Endothelial cell of umbilical vein (primary cell): ENCODE data around the gene AKAP6. TPM values are rescaled to one million over a fixed set of nuclear protein-coding genes. Genes with fewer than 3 reads are reported as not detected.

Source experiments
- BruUV-seq: library from RNA; stranded (reverse); fragments of 400-500 nt; replicated peaks from 2 replicates; lab custom pipeline; 2021; lab: Mats Ljungman, UMichigan
- CTCF ChIA-PET: fragments of 300-600, 350-600 bp; sonication (Branson Sonifier 250); formaldehyde crosslinking; loops from one replicate; lab custom pipeline; 2021; ENCODE audit warnings: antibody characterized with exemption, inconsistent platforms; lab: Charles Lee
- POLR2A ChIA-PET: fragments of 300-600, 350-600 bp; sonication (Branson Sonifier 250); formaldehyde crosslinking; loops from one replicate; lab custom pipeline; 2021; ENCODE audit warnings: antibody characterized with exemption, inconsistent platforms; lab: Charles Lee
- DNase-seq: peaks from one replicate; pipeline ENCODE4 v3.0.0-alpha.2; 2011; ENCODE audit warnings: low read depth, low spot score
- FAIRE-seq: peaks from 2 replicates; lab custom pipeline; 2011; peaks lifted over from hg19 to GRCh38; lab: Jason Lieb, UNC
- H2AFZ ChIP-seq: 2 replicates; pipeline ENCODE4 v1.6.0; 2012; ENCODE audit warnings: low read depth, low read length, control low read depth, inconsistent platforms
- H3K27ac ChIP-seq: 2 replicates; pipeline ENCODE4 v1.5.1; 2011; ENCODE audit warnings: low read depth, mild to moderate bottlenecking, control low read depth, low read length, moderate library complexity; ENCODE audit not compliant: insufficient read depth
- H3K27me3 ChIP-seq, 2 experiments: 2 replicates each; pipeline versions ENCODE4 v1.6.0 to v1.6.1; 2011; ENCODE audit warnings: low read length in 2 of 2, mixed read lengths in 1 of 2; ENCODE audit not compliant: control insufficient read depth in 2 of 2, insufficient read depth in 2 of 2
- H3K36me3 ChIP-seq, 2 experiments: 2 replicates in 1 of 2; 3 replicates in 1 of 2; pipeline ENCODE4 v1.5.1; 2011; ENCODE audit warnings: low read length in 2 of 2, mild to moderate bottlenecking in 1 of 2, moderate library complexity in 1 of 2; ENCODE audit not compliant: control insufficient read depth in 2 of 2, insufficient read depth in 2 of 2; ENCODE audit errors: extremely low read depth in 1 of 2
- H3K4me1 ChIP-seq: 3 replicates; pipeline ENCODE4 v1.5.1; 2011; ENCODE audit warnings: mild to moderate bottlenecking, low read length; ENCODE audit not compliant: control insufficient read depth, insufficient read depth; ENCODE audit errors: extremely low read depth
- H3K4me2 ChIP-seq: 2 replicates; pipeline ENCODE4 v1.6.1; 2011; ENCODE audit warnings: low read length, control low read depth, mixed read lengths; ENCODE audit not compliant: insufficient read depth
- H3K4me3 ChIP-seq, 3 experiments: fragments of 200-600 bp in 1 of 3; sonication (generic), shearing (Covaris generic) in 1 of 3; replicated peaks in 1 of 3; 2 replicates each; pipeline ENCODE4 v1.5.1; 2011 to 2016; ENCODE audit warnings: control low read depth in 3 of 3, low read length in 3 of 3, mild to moderate bottlenecking in 2 of 3, inconsistent platforms in 1 of 3, low read depth in 1 of 3, moderate library complexity in 1 of 3; ENCODE audit not compliant: insufficient read depth in 1 of 3
- H3K79me2 ChIP-seq: 2 replicates; pipeline ENCODE4 v1.6.0; 2012; ENCODE audit warnings: low read length, inconsistent platforms; ENCODE audit not compliant: control insufficient read depth, insufficient read depth
- H3K9ac ChIP-seq: replicated peaks from 2 replicates; pipeline ENCODE3; 2011; ENCODE audit warnings: low read length, control low read depth; ENCODE audit not compliant: insufficient read depth; ENCODE audit errors: extremely low read depth
- H3K9me1 ChIP-seq: replicated peaks from 3 replicates; pipeline ENCODE4 v1.6.0; 2011; ENCODE audit warnings: mild to moderate bottlenecking, low read length; ENCODE audit not compliant: control insufficient read depth, insufficient read depth; ENCODE audit errors: extremely low read depth
- H3K9me3 ChIP-seq: replicated peaks from 2 replicates; pipeline ENCODE4 v1.5.1; 2012; ENCODE audit warnings: low read length, inconsistent platforms; ENCODE audit not compliant: control insufficient read depth, insufficient read depth
- H4K20me1 ChIP-seq: replicated peaks from 2 replicates; pipeline ENCODE3; 2011; ENCODE audit warnings: mild to moderate bottlenecking, low read length; ENCODE audit not compliant: control insufficient read depth, insufficient read depth; ENCODE audit errors: extremely low read depth
- CTCF ChIP-seq, 2 donors: IDR thresholded peaks; 1 replicate in 1 of 2; 2 replicates in 1 of 2; pipeline ENCODE4 v1.5.1; 2011; ENCODE audit warnings: low read length in 2 of 2, mild to moderate bottlenecking in 2 of 2, moderate library complexity in 2 of 2, control low read depth in 1 of 2, inconsistent platforms in 1 of 2, low read depth in 1 of 2; ENCODE audit not compliant: insufficient read depth in 1 of 2; ENCODE audit errors: extremely low read depth in 1 of 2
- EZH2 ChIP-seq: IDR thresholded peaks from 2 replicates; pipeline ENCODE4 v1.6.1; 2012; ENCODE audit warnings: borderline replicate concordance, low read depth, mild to moderate bottlenecking, moderate library complexity, low read length, inconsistent platforms; ENCODE audit not compliant: severe bottlenecking
- FOS ChIP-seq: IDR thresholded peaks from 2 replicates; pipeline ENCODE4 v1.6.1; 2011; ENCODE audit warnings: mild to moderate bottlenecking, low read length, moderate library complexity, borderline replicate concordance; ENCODE audit not compliant: insufficient read depth
- GATA2 ChIP-seq: IDR thresholded peaks from 2 replicates; pipeline ENCODE4 v1.7.0; 2011; ENCODE audit warnings: low read depth, mild to moderate bottlenecking, moderate library complexity, mixed read lengths, low read length; ENCODE audit not compliant: insufficient read length, insufficient read depth
- JUN ChIP-seq: IDR thresholded peaks from 2 replicates; pipeline ENCODE4 v1.6.1; 2011; ENCODE audit warnings: borderline replicate concordance, low read depth; ENCODE audit not compliant: insufficient read length, insufficient read depth
- MAX ChIP-seq: IDR thresholded peaks from 2 replicates; pipeline ENCODE4 v1.6.1; 2011; ENCODE audit not compliant: insufficient read depth, insufficient read length
- MYC ChIP-seq: IDR thresholded peaks from one replicate; pipeline ENCODE4 v1.6.1; 2011; ENCODE audit warnings: mild to moderate bottlenecking, low read depth, low read length
- POLR2A ChIP-seq: IDR thresholded peaks from 2 replicates; pipeline ENCODE4 v1.6.1; 2012; ENCODE audit warnings: low read depth, mild to moderate bottlenecking, control low read depth, low read length
- POLR2AphosphoS5 ChIP-seq: IDR thresholded peaks from 2 replicates; pipeline ENCODE4 v1.6.1; 2012; ENCODE audit warnings: low read depth, mild to moderate bottlenecking, control low read depth, low read length, moderate library complexity; ENCODE audit not compliant: insufficient read depth
- dilution Hi-C: fragments of 300-500 bp; cut with MboI; formaldehyde crosslinking; loops from one replicate; pipeline ENCODE4 v1.15.0; 2019; ENCODE audit warnings: low sequenced_read_pairs; ENCODE audit not compliant: extremely low pct_ligation_motif_present
- intact Hi-C: fragments of 100-400 bp; cut with micrococcal nuclease; formaldehyde crosslinking; loops from one replicate; pipeline ENCODE4 v1.10.0; 2022
- polyA plus RNA-seq, 4 experiments: library from polyadenylated mRNA; depleted of rRNA in 3 of 4; stranded (reverse) in 3 of 4; unstranded in 1 of 4; fragments of >200 nt; gene quantifications; 2 replicates each; pipeline versions ENCODE4 v1.2.1 to v1.2.3, GENCODE V29; 2011 to 2012; ENCODE audit warnings: missing spikeins in 1 of 4
- total RNA-seq: library from RNA; stranded (reverse); gene quantifications from 2 replicates; pipeline ENCODE4 v1.2.3, GENCODE V29; 2021

AKAP6 gene
- total and polyA plus RNA-seq, 2 donors (not counting 3 experiments of a cell fraction or from before 2014, with no cell fraction given): 0.03 to 0.49 TPM

- no peak for DNase-seq
- no peaks in the 10 kb centered on the region for H3K27me3 ChIP-seq
- BruUV-seq: no TSS peak
- H3K9me1 ChIP-seq: no peaks in the 10 kb centered on the region
- no peak overlapping the region for H3K4me2 ChIP-seq
- no peak for FAIRE-seq
- intact Hi-C loops: no loop called here
- TF ChIP-seq FOS (no peak), MYC (no peak), POLR2AphosphoS5 (no peak), GATA2 (no peak), EZH2 (no peak), MAX (no peak), JUN (no peak), CTCF (IDR thresholded peaks at IDR 0.05; ENCODE audit: extremely low read depth in 1 of 2, insufficient read depth in 1 of 2, low read depth in 1 of 2, low read length in 2 of 2) (no peak), POLR2A (no peak)
- H3K4me1 ChIP-seq: no peaks in the 10 kb centered on the region
- no peaks in the 10 kb centered on the region for H3K79me2 ChIP-seq
- no peak overlapping the region for H3K27ac ChIP-seq
- H3K36me3 ChIP-seq: no peaks in the 10 kb centered on the region
- no peaks in the 10 kb centered on the region for H3K9me3 ChIP-seq
- dilution Hi-C loops: no loop called here
- no peak overlapping the region for H3K9ac ChIP-seq
- no peaks in the 10 kb centered on the region for H4K20me1 ChIP-seq
- ChIA-PET POLR2A (no interaction called here), CTCF (no interaction called here)
- no peak overlapping the region for H3K4me3 ChIP-seq
- H2AFZ ChIP-seq: no peak overlapping the region
Observed at GRCh38 chr14:32738206-32738871, 409.2 kb downstream of the AKAP6 start.
